PC-9 (cell line): ENCODE data around the gene RNF169. TPM values are rescaled to one million over a fixed set of nuclear protein-coding genes. Genes with fewer than 3 reads are reported as not detected.
"Not testable (repeated sequence)": the region's sequence is repeated elsewhere in the genome, so short reads cannot be mapped to it uniquely, and the experiment has no call there.

Experiments used
- BruUV-seq: library from RNA; stranded (reverse); fragments of 400-500 nt; replicated peaks from 2 replicates; lab custom pipeline; 2021; lab: Mats Ljungman, UMichigan
- CTCF ChIA-PET: fragments of 300-600 bp; sonication (Branson Sonifier 250); formaldehyde crosslinking; loops from one replicate; lab custom pipeline; 2022; ENCODE audit warnings: antibody characterized with exemption; lab: Charles Lee
- POLR2A ChIA-PET: fragments of 300-600 bp; sonication (Branson Sonifier 250); formaldehyde crosslinking; loops from one replicate; lab custom pipeline; 2022; ENCODE audit warnings: antibody characterized with exemption; ENCODE audit not compliant: unreplicated experiment; lab: Charles Lee
- DNase-seq, 2 experiments: peaks; one replicate each; pipeline versions ENCODE4 v3.0.0 to v3.0.0-alpha.2; 2015 to 2022; ENCODE audit warnings: mixed read lengths in 1 of 2
- H2AFZ ChIP-seq: fragments of 200-600 bp; sonication (generic); 2 replicates; pipeline ENCODE4 v1.8.1; 2017; ENCODE audit warnings: antibody characterized with exemption
- H3F3A ChIP-seq: fragments of 200-600 bp; sonication (generic); 2 replicates; pipeline ENCODE4 v1.8.1; 2017; ENCODE audit warnings: antibody characterized with exemption, mild to moderate bottlenecking, low read depth; ENCODE audit not compliant: insufficient read depth
- H3K27ac ChIP-seq: fragments of 200-600 bp; sonication (generic); 2 replicates; pipeline ENCODE4 v1.6.1; 2016; ENCODE audit warnings: mixed run types
- H3K27me3 ChIP-seq: fragments of 200-600 bp; sonication (generic); 2 replicates; pipeline ENCODE4 v1.6.1; 2016; ENCODE audit warnings: low read depth, mixed run types; ENCODE audit not compliant: insufficient read depth
- H3K36me3 ChIP-seq: fragments of 200-600 bp; sonication (generic); 2 replicates; pipeline ENCODE4 v1.6.1; 2016; ENCODE audit warnings: low read depth, mixed run types
- H3K4me1 ChIP-seq: fragments of 200-600 bp; sonication (generic); replicated peaks from 2 replicates; pipeline ENCODE4 v1.6.1; 2016; ENCODE audit warnings: mixed run types; ENCODE audit not compliant: insufficient read depth
- H3K4me2 ChIP-seq: fragments of 200-600 bp; sonication (generic); 2 replicates; pipeline ENCODE4 v1.6.1; 2017; ENCODE audit warnings: mixed run types
- H3K4me3 ChIP-seq: fragments of 200-600 bp; sonication (generic); 2 replicates; pipeline ENCODE4 v1.6.1; 2016; ENCODE audit warnings: mixed run types
- H3K79me2 ChIP-seq: fragments of 200-600 bp; sonication (generic); 2 replicates; pipeline ENCODE4 v1.6.1; 2017; ENCODE audit warnings: low read depth, mixed run types
- H3K9me2 ChIP-seq: fragments of 200-600 bp; sonication (generic); 2 replicates; pipeline ENCODE4 v1.8.1; 2017; ENCODE audit warnings: mild to moderate bottlenecking; ENCODE audit not compliant: insufficient read depth
- H3K9me3 ChIP-seq: fragments of 200-600 bp; sonication (generic); 2 replicates; pipeline ENCODE4 v1.8.1; 2016; ENCODE audit warnings: low read depth; ENCODE audit not compliant: insufficient read depth
- H4K20me1 ChIP-seq: fragments of 200-600 bp; sonication (generic); 2 replicates; pipeline ENCODE4 v1.8.1; 2017; ENCODE audit not compliant: insufficient read depth
- EZH2 ChIP-seq: fragments of 200-600 bp; sonication (generic); IDR thresholded peaks from 2 replicates; pipeline ENCODE4 v1.8.0; 2017; ENCODE audit warnings: antibody characterized with exemption, low read depth
- intact Hi-C: fragments of 100-400 bp; cut with micrococcal nuclease; formaldehyde crosslinking; loops from one replicate; pipeline ENCODE4 v1.10.0; 2022; ENCODE audit not compliant: unreplicated experiment
- total RNA-seq: library from RNA; stranded (reverse); gene quantifications from 2 replicates; pipeline ENCODE4 v1.2.3, GENCODE V29; 2021
- TF ChIP-seq, protein P1 (sequence below): fragments of 200-600 bp; sonication (generic); conservative IDR thresholded peaks from 2 replicates; pipeline ENCODE4 v1.6.1; 2017; ENCODE audit warnings: mixed run types, antibody characterized with exemption, mild to moderate bottlenecking, moderate library complexity

The RNF169 gene
- total RNA-seq, 1 experiment from 2014 or later, result 36.5 TPM

DNA sequence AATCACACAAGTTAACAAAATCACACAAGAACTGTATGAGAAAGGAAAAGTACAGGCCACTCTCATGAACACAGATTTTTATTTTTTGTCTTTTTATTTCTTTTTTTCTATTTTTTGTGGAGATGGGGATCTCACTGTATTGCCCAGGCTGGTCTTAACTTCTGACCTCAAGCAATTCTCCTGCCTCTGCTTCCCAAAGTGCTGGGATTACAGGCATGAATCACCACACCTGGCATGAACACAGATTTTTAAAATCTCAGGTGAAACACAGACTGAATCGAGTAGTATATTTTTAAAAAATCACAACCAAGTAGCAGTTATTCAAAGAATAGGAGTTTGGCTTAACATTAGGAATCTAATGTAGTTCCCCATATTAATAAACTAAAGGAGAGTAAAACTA is 18.3 kb downstream of the RNF169 start:
- H3K27ac ChIP-seq, result no peak overlapping the region
- TF ChIP-seq, protein P1, sequence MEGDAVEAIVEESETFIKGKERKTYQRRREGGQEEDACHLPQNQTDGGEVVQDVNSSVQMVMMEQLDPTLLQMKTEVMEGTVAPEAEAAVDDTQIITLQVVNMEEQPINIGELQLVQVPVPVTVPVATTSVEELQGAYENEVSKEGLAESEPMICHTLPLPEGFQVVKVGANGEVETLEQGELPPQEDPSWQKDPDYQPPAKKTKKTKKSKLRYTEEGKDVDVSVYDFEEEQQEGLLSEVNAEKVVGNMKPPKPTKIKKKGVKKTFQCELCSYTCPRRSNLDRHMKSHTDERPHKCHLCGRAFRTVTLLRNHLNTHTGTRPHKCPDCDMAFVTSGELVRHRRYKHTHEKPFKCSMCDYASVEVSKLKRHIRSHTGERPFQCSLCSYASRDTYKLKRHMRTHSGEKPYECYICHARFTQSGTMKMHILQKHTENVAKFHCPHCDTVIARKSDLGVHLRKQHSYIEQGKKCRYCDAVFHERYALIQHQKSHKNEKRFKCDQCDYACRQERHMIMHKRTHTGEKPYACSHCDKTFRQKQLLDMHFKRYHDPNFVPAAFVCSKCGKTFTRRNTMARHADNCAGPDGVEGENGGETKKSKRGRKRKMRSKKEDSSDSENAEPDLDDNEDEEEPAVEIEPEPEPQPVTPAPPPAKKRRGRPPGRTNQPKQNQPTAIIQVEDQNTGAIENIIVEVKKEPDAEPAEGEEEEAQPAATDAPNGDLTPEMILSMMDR, result no peak
- no peak for TF ChIP-seq EZH2

DNA sequence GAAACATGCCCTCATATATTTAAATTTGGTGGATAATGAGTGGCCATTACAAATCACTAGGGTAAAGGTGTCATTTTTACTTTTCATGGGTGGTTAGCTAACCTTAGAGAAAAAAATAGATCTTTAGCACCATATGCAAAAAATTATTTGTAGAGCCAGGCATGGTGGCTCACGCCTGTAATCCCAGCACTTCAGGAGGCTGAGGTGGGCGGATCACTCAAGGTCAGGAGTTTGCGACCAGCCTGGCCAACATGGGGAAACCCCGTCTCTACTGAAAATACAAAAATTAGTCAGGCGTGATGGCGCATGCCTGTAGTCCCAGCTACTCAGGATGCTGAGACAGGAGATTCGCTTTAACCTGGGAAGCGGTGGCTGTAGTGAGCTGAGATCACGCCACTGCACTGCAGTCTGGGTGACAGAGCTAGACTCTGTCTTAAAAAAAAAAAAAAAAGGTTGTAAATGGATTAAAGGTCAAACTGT is 19.6 kb downstream of the RNF169 start:
- BruUV-seq, H2AFZ ChIP-seq, CTCF ChIA-PET, H3K27ac ChIP-seq, H3K4me2 ChIP-seq, H3K36me3 ChIP-seq, POLR2A ChIA-PET, H3F3A ChIP-seq, intact Hi-C loops, H3K9me2 ChIP-seq, H3K4me3 ChIP-seq, H4K20me1 ChIP-seq, H3K27me3 ChIP-seq, H3K4me1 ChIP-seq, DNase-seq, H3K9me3 ChIP-seq: not testable (repeated sequence)
- H3K79me2 ChIP-seq, result peaks cover 85% of the 10 kb centered on the region

More for the DNA sequence above, 18.3 kb downstream of the RNF169 start:
- ChIA-PET POLR2A (no interaction called here), CTCF (no interaction called here)
- Histone ChIP-seq H3K79me2 (peaks cover 81% of the 10 kb centered on the region), H3K4me3 (no peak overlapping the region), H2AFZ (no peak overlapping the region), H3K27me3 (no peaks in the 10 kb centered on the region), H3K9me2 (no peaks in the 10 kb centered on the region), H3K36me3 (peaks cover 12% of the 10 kb centered on the region; the same call in 1 of the 2 replicates), H3K4me1 (no peaks in the 10 kb centered on the region), H3K4me2 (no peak overlapping the region), H4K20me1 (no peaks in the 10 kb centered on the region; the same call in 1 of the 2 replicates), H3F3A (0 out of 2 replicates have a peak, but pooled peaks cover 5% of the 10 kb centered on the region), H3K9me3 (no peaks in the 10 kb centered on the region)
- intact Hi-C loops, result no loop called here
- BruUV-seq, result no TSS peak
- no peak for DNase-seq

- no peak for TF ChIP-seq EZH2
- TF ChIP-seq, protein P1, result no peak
- Histone ChIP-seq H3K9me3 (no peaks in the 10 kb centered on the region), H3K79me2 (peaks cover 85% of the 10 kb centered on the region), H3K27ac (no peak overlapping the region), H3K36me3 (0 out of 2 replicates have a peak, but pooled peaks cover 1% of the 10 kb centered on the region), H3F3A (0 out of 2 replicates have a peak, but pooled peaks cover 10% of the 10 kb centered on the region), H4K20me1 (no peaks in the 10 kb centered on the region; the same call in 1 of the 2 replicates), H3K4me1 (no peaks in the 10 kb centered on the region), H3K4me2 (no peak overlapping the region), H2AFZ (no peak overlapping the region), H3K4me3 (no peak overlapping the region), H3K9me2 (no peaks in the 10 kb centered on the region), H3K27me3 (no peaks in the 10 kb centered on the region)
- POLR2A ChIA-PET, result interaction anchor here (0.6 kb wide), 1 partner anchor 647 kb away, joined by 3 read pairs; no protein-coding TSS in a partner anchor
- intact Hi-C loops, result no loop called here
- CTCF ChIA-PET, result no interaction called here
- no TSS peak for BruUV-seq
- DNase-seq, result no peak
Measured at GRCh38 chr11:74769055-74769707, 20.5 kb downstream of the RNF169 start.
